Transverse colon (tissue), 3 donors: ENCODE data around the gene PLCL1.

ENCODE experiments used
- EP300 ChIP-seq: sonication (generic); formaldehyde crosslinking; IDR thresholded peaks from one replicate; pipeline ENCODE4 v1.6.1; 2017; ENCODE audit warnings: antibody characterized with exemption, low read depth
- TF ChIP-seq, protein P1 (sequence below), 5 experiments: fragments of 200-600 bp in 3 of 5; fragments of 450-650 bp in 2 of 5; sonication (generic) in 3 of 5; IDR thresholded peaks; 1 replicate in 2 of 5; 2 replicates in 3 of 5; pipeline ENCODE4 v1.5.1; 2016 to 2017; ENCODE audit warnings: antibody characterized with exemption in 5 of 5, inconsistent platforms in 3 of 5, mild to moderate bottlenecking in 2 of 5, moderate library complexity in 1 of 5

GRCh38 chr2:197879812-197880408 is 75.5 kb downstream of the PLCL1 start:
- TF ChIP-seq, protein P1, sequence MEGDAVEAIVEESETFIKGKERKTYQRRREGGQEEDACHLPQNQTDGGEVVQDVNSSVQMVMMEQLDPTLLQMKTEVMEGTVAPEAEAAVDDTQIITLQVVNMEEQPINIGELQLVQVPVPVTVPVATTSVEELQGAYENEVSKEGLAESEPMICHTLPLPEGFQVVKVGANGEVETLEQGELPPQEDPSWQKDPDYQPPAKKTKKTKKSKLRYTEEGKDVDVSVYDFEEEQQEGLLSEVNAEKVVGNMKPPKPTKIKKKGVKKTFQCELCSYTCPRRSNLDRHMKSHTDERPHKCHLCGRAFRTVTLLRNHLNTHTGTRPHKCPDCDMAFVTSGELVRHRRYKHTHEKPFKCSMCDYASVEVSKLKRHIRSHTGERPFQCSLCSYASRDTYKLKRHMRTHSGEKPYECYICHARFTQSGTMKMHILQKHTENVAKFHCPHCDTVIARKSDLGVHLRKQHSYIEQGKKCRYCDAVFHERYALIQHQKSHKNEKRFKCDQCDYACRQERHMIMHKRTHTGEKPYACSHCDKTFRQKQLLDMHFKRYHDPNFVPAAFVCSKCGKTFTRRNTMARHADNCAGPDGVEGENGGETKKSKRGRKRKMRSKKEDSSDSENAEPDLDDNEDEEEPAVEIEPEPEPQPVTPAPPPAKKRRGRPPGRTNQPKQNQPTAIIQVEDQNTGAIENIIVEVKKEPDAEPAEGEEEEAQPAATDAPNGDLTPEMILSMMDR (IDR thresholded peaks at IDR 0.05): no peak
- no peak for TF ChIP-seq EP300
